HG02870 (cell line): ENCODE results near the gene PARP14.

Experiments
- ATAC-seq: cut with Tn5 transposase; IDR thresholded peaks from one replicate; pipeline ENCODE4 v1.9.1; 2021; ENCODE audit warnings: mild to moderate bottlenecking, moderate library complexity; ENCODE audit not compliant: unreplicated experiment

PARP14 gene

GRCh38 chr3:122767540-122768372 is 87.1 kb downstream of the PARP14 start:
- no peak for ATAC-seq

GRCh38 chr3:122770521-122771202 is 90.0 kb downstream of the PARP14 start:
- no peak for ATAC-seq

DNA sequence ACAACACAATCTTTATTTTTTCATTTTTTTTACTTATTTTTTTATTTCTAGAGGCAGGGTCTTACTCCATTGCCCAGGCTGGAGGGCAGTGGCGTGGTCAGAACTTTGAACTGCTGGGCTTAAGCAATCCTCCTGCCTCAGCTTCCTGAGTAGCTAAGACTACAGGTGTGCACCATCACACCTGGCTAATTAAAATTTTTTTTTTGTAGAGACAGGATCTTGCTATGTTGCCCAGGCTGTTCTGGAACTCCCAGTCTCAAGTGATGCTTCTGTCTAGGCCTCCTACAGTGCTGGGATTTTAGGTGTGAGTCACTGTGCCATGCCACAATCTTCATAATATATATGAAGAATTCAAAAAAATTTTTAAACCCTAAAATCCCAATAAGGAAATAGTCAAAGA is 92.2 kb downstream of the PARP14 start:
- ATAC-seq: no peak

GRCh38 chr3:122773944-122774509 is 93.4 kb downstream of the PARP14 start:
- ATAC-seq: peak; percentile 75

DNA sequence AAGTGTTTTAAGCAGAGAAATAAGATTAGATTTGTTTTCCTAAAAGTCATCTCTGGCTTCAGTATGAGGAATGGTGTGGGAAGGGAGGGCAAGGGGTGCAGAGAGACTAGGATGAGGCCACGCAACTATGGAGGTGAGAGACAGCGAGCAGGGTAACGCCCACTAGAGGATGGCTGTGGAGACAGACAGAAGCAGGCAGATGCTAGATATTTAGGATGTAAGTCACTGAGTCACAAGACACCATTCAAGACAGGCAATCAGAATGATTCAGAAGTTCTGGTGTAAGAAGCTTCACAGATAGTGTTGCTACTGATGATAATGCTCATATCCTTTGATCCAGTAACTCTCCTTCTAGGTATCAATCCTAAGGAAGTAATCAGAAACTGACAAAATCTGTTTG is 93.9 kb downstream of the PARP14 start:
- peak; percentile 29 for ATAC-seq

DNA sequence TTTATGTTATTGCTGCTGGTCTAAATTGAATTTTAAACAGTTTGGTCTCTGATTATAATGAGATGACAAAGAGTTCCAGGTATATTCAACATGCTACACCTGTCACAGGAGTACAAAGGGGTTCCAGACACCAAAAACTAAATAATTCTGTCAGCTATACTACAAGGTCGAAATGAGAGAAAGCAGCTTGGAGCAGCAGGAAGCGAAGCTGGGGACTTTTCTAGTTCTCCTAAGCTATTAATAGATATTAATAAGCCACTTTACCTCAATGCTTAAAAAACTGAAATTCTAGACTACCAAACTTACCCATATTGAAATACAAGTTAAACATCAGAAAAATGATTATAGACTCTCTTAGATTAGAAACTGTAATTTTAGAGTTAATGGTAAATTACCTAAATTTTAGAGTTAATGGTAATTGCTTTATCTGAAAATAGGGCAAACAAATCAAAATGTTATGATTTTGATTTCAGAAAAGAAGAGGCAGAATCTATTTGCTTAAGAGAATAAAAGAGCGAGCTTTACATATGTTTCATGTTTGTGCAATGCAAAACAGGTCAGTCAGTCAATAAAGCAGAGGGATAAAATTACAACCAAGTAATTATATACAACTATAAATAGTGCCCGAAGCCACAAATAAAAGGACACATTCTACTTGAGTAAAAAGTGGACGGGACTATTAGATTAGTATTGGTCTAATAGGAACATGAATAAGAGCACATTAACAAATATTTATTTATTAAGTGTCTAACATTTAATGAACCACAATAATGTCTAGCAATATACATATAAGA is 96.2 kb downstream of the PARP14 start:
- ATAC-seq: no peak

DNA sequence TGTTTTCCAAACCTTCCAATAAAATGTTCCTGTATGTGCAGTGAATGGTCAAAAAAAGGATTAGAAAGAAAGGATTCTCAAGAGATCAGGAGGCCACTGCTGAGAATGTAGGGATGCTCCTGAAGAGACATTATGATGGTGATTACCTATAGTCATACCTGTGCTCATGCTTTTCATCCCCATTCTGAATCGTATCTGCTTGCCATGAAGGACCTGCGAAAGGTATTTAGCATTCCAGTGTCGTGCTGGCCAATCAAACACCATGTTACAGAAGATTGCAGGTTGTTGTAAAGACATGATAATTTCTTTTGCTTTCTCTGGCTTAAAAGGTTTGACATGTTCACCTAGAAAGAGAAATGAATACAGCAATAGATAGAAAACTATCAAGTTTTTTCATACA is 96.9 kb downstream of the PARP14 start:
- ATAC-seq: no peak
